ENCODE data around the gene NPIPB8. TPM values are rescaled to one million over a fixed set of nuclear protein-coding genes. Genes with fewer than 3 reads are reported as not detected.
"Not testable (repeated sequence)": the region's sequence is repeated elsewhere in the genome, so short reads cannot be mapped to it uniquely, and the experiment has no call there.

Gene NPIPB8
- total RNA-seq, 2 experiments from 2014 or later = not detected

DNA sequence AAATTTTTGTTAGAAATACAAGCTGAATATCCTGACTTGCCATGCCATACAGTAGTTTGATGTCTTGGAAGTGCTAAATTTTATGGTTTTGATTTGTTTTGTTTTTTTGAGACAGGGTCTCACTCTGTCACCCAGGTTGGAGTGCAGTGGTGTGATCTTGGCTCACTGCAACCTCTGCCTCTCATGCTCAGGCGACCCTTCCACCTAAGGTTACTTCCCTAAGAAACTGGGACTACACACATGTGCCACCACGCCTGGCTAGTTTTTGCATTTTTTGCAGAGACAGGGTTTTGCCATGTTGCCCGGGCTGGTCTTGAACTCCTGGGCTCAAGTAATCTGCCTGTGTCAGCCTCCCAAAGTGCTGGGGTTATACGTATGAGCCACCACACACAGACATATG lies 53.9 kb downstream of the NPIPB8 start:
- H3K4me3 Mint-ChIP-seq; H3K27me3 Mint-ChIP-seq (ENCODE audit: low read depth); H3K27ac Mint-ChIP-seq; CTCF ChIA-PET; H3K9me3 Mint-ChIP-seq; H3K4me1 Mint-ChIP-seq (ENCODE audit: low read depth); DNase-seq; H3K36me3 Mint-ChIP-seq (ENCODE audit: low read depth); intact Hi-C loops (cut with micrococcal nuclease): not testable (repeated sequence)

DNA sequence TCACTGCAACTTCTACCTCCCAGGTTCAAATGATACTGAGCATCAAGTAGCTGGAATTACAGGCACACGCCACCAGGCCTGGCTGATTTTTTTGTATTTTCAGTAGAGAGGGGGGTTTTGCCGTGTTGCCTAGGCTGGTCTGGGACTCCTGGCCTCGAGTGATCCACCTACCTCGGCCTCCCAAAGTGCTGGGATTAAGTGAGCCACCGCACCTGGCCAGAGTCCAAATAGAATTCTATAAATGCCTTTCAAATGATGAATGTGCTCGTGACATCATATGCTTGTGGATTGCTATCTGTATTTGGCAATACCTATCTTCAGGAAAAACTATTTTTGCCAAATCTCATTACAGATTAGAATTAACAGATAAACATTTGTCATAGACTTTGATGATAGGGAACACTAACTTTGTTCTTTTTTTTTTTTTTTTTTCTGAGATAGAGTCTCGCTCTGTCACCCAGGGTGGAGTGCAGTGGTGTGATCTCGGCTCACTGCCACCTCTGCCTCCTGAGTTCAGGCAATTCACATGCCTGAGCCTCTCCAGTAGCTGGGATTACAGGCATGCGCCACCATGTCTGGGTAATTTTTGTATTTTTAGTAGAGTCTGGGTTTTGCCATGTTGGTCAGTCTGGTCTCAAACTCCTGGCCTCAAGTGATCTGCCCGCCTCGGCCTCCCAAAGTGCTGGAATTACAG lies 55.5 kb downstream of the NPIPB8 start:
- H3K4me3 Mint-ChIP-seq; H3K27ac Mint-ChIP-seq; H3K27me3 Mint-ChIP-seq (ENCODE audit: low read depth); H3K4me1 Mint-ChIP-seq (ENCODE audit: low read depth); DNase-seq; intact Hi-C loops (cut with micrococcal nuclease); H3K36me3 Mint-ChIP-seq (ENCODE audit: low read depth); CTCF ChIA-PET; H3K9me3 Mint-ChIP-seq: not testable (repeated sequence)

DNA sequence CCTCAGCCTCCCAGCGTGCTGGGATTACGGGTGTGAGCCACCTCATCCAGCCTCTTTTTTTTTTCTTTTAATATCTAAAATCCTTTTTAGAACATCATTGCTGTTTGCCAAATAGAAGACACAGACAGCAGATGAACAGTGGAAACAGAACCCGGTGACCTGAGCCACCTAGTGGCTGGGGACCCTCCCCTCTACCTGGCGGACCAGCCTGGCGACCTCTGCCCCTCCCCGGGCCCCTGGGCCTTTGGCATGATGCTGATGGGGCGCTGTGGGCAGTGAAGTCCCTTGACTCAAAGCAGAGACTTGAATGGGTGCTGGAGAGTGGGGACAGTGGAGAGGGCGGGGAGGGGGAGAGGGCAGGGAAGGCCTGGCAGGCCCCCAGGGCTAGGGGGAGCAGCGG lies 61.9 kb downstream of the NPIPB8 start:
- H3K9me3 Mint-ChIP-seq; H3K4me3 Mint-ChIP-seq; DNase-seq; H3K27ac Mint-ChIP-seq; intact Hi-C loops (cut with micrococcal nuclease); CTCF ChIA-PET; H3K4me1 Mint-ChIP-seq (ENCODE audit: low read depth); H3K27me3 Mint-ChIP-seq (ENCODE audit: low read depth); H3K36me3 Mint-ChIP-seq (ENCODE audit: low read depth): not testable (repeated sequence)

DNA sequence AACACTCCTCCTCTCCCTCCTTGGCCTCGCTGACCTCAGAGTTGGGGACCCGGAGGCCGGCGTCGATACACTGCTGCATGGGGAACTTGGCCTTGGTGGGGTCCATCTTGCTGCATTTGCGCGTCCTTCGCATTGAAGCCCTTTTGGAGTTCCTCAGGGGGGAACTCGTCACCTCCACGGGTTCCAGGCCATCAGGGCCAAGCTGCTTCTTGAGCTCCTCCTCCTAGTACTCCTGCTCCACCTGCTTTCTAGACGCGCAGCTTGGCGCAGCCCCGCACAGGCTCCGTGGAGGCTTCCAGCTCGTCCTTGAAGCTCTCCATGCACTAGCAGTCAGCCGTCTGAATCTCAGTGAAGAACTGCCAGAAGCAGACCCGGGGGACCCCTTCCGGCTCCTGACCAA lies 62.5 kb downstream of the NPIPB8 start:
- CTCF ChIA-PET; intact Hi-C loops (cut with micrococcal nuclease); H3K4me3 Mint-ChIP-seq; H3K9me3 Mint-ChIP-seq; DNase-seq; H3K27me3 Mint-ChIP-seq (ENCODE audit: low read depth); H3K27ac Mint-ChIP-seq; H3K36me3 Mint-ChIP-seq (ENCODE audit: low read depth); H3K4me1 Mint-ChIP-seq (ENCODE audit: low read depth): not testable (repeated sequence)

DNA sequence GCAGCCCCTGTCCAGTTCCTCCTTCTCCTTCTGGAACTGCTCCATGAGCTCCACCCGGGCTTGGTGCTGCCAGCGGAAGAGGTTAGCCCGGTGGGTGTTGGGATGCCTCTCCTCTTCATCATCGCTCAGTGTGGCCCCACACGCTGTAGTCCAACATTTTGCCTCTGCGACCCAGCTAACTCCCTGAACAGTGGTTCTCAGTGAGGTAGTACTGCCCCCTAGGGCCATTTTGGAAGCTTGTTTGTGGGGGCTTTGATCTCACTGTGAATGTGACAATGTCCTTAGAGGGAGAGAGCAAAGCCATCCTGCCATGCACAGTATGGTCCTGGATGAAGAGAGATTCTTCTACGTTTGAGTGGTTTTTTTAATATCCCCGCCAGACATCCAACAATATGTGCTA lies 63.5 kb downstream of the NPIPB8 start:
- H3K9me3 Mint-ChIP-seq; CTCF ChIA-PET; H3K27me3 Mint-ChIP-seq (ENCODE audit: low read depth); H3K36me3 Mint-ChIP-seq (ENCODE audit: low read depth); H3K27ac Mint-ChIP-seq; H3K4me3 Mint-ChIP-seq; H3K4me1 Mint-ChIP-seq (ENCODE audit: low read depth); intact Hi-C loops (cut with micrococcal nuclease); DNase-seq: not testable (repeated sequence)

DNA sequence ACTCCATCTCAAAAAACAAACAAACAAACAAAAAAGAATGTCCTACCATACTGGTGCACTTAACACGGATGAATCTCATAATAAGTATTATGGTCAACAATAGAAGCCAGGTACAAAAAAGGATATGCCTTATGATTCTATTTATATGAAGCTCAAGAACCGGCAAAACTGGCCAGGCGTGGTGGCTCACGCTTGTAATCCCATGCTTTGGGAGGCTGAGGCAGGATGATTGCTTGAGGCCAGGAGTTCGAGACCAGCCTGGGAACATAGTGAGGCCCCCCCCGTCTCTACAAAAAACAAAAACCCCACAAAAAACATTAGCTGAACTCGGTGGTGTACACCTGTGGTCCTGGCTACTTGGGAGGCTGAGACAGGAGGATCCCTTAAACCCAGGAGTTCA lies 66.4 kb downstream of the NPIPB8 start:
- H3K36me3 Mint-ChIP-seq (ENCODE audit: low read depth); intact Hi-C loops (cut with micrococcal nuclease); DNase-seq; H3K27ac Mint-ChIP-seq; H3K4me1 Mint-ChIP-seq (ENCODE audit: low read depth); H3K27me3 Mint-ChIP-seq (ENCODE audit: low read depth); H3K4me3 Mint-ChIP-seq; H3K9me3 Mint-ChIP-seq; CTCF ChIA-PET: not testable (repeated sequence)

Other genes starting within 250 kb of the NPIPB8 start
- 10 to 100 TPM; 88.3 to 96.9 TPM for gene EIF3CL, start 234.2 kb upstream of the NPIPB8 start, total RNA-seq
- not detected for gene NPIPB7, start 165.7 kb upstream of the NPIPB8 start, total RNA-seq
- gene CLN3, start 146.0 kb upstream of the NPIPB8 start, total RNA-seq = 10 to 100 TPM in 1 of 2 experiments, 1 to 10 TPM in 1; 9.9 to 10.4 TPM
- gene APOBR, start 143.4 kb upstream of the NPIPB8 start, total RNA-seq = under 1 TPM; 0.72 to 0.77 TPM
- not detected for gene IL27, start 131.2 kb upstream of the NPIPB8 start, total RNA-seq
- not detected for gene NUPR1, start 99.1 kb upstream of the NPIPB8 start, total RNA-seq
- gene SGF29, start 84.1 kb upstream of the NPIPB8 start, total RNA-seq = 10 to 100 TPM; 15.9 TPM
- under 1 TPM; 0.29 to 0.40 TPM for gene SULT1A2, start 41.0 kb upstream of the NPIPB8 start, total RNA-seq
- gene SULT1A1, start 28.0 kb upstream of the NPIPB8 start, total RNA-seq = 10 to 100 TPM in 1 of 2 experiments, 1 to 10 TPM in 1; 9.7 to 10.8 TPM
- gene EIF3C, start 73.4 kb downstream of the NPIPB8 start, total RNA-seq = 1,000 to 10,000 TPM; 1,095 to 1,121 TPM
- 1 to 10 TPM in 1 of 2 experiments, under 1 TPM in 1; 0.91 to 1.1 TPM for gene NPIPB9, start 113.7 kb downstream of the NPIPB8 start, total RNA-seq
- gene ATXN2L, start 184.9 kb downstream of the NPIPB8 start, total RNA-seq = 100 to 1,000 TPM; 392 to 408 TPM
- 100 to 1,000 TPM; 276 to 289 TPM for gene TUFM, start 208.3 kb downstream of the NPIPB8 start, total RNA-seq
- 10 to 100 TPM; 28.4 to 33.9 TPM for gene SH2B1, start 225.8 kb downstream of the NPIPB8 start, total RNA-seq
- gene ATP2A1, start 240.4 kb downstream of the NPIPB8 start, total RNA-seq = 1 to 10 TPM; 4.2 to 5.3 TPM